Vagina (tissue), 2 donors: ENCODE results near the gene LRRC27. TPM values are rescaled to one million over a fixed set of nuclear protein-coding genes. Genes with fewer than 3 reads are reported as not detected.
"Not testable (repeated sequence)": the region's sequence is repeated elsewhere in the genome, so short reads cannot be mapped to it uniquely, and the experiment has no call there.

Experiments used
- DNase-seq, 2 donors: peaks; one replicate each; pipeline ENCODE4 v3.0.0-alpha.2; 2017; ENCODE audit errors: extremely low spot score in 2 of 2
- H3K27ac ChIP-seq: fragments of 200-600 bp; sonication (generic); one replicate; pipeline ENCODE4 v1.5.1; 2019
- H3K27me3 ChIP-seq: fragments of 200-600 bp; sonication (generic); one replicate; pipeline ENCODE4 v1.5.1; 2019
- H3K36me3 ChIP-seq, 2 donors: fragments of 200-600 bp; sonication (generic); one replicate each; pipeline ENCODE4 v1.5.1; 2017 to 2019
- H3K4me1 ChIP-seq: fragments of 200-600 bp; sonication (generic); one replicate; pipeline ENCODE4 v1.5.1; 2019
- H3K4me3 ChIP-seq, 2 donors: fragments of 200-600 bp; sonication (generic); 1 replicate in 1 of 2; 2 replicates in 1 of 2; pipeline ENCODE4 v1.5.1; 2016 to 2019
- H3K9me3 ChIP-seq: fragments of 200-600 bp; sonication (generic); one replicate; pipeline ENCODE4 v1.5.1; 2019
- POLR2A ChIP-seq, 2 donors: fragments of 450-650 bp; IDR thresholded peaks; one replicate each; pipeline ENCODE4 v1.6.1; 2017; ENCODE audit warnings: antibody characterized with exemption in 2 of 2, mild to moderate bottlenecking in 2 of 2, moderate library complexity in 2 of 2
- POLR2AphosphoS5 ChIP-seq, 2 donors: sonication (generic); formaldehyde crosslinking; IDR thresholded peaks; one replicate each; pipeline ENCODE4 v1.9.0; 2017; ENCODE audit warnings: antibody characterized with exemption in 2 of 2, mild to moderate bottlenecking in 2 of 2, low read depth in 1 of 2; ENCODE audit not compliant: insufficient read depth in 1 of 2
- intact Hi-C: fragments of 100-400 bp; cut with DNase I; formaldehyde crosslinking; loops from one replicate; pipeline ENCODE4 v1.15.1; 2023
- total RNA-seq: library from RNA; depleted of rRNA; stranded (reverse); fragments of >200 nt; gene quantifications from one replicate; pipeline ENCODE4 v1.2.3, GENCODE V29; 2016
- TF ChIP-seq, protein P1 (sequence below), 3 experiments: fragments of 450-650 bp in 2 of 3; fragments of 200-600 bp in 1 of 3; sonication (generic) in 1 of 3; IDR thresholded peaks; one replicate each; pipeline ENCODE4 v1.5.1; 2017 to 2019; ENCODE audit warnings: antibody characterized with exemption in 3 of 3, mild to moderate bottlenecking in 2 of 3, moderate library complexity in 2 of 3

LRRC27 gene
- total RNA-seq, 1 donor from 2014 or later = 4.9 TPM

- no peak overlapping the region for H3K4me3 ChIP-seq
- DNase-seq = no peak
- H3K4me1 ChIP-seq = no peaks in the 10 kb centered on the region
- H3K27ac ChIP-seq = no peak overlapping the region
- intact Hi-C loops = no loop called here
- no peaks in the 10 kb centered on the region for H3K27me3 ChIP-seq
- TF ChIP-seq POLR2A (IDR thresholded peaks at IDR 0.05) (no peak), POLR2AphosphoS5 (IDR thresholded peaks at IDR 0.05; ENCODE audit: insufficient read depth in 1 of 2, low read depth in 1 of 2) (no peak)
- TF ChIP-seq, protein P1, sequence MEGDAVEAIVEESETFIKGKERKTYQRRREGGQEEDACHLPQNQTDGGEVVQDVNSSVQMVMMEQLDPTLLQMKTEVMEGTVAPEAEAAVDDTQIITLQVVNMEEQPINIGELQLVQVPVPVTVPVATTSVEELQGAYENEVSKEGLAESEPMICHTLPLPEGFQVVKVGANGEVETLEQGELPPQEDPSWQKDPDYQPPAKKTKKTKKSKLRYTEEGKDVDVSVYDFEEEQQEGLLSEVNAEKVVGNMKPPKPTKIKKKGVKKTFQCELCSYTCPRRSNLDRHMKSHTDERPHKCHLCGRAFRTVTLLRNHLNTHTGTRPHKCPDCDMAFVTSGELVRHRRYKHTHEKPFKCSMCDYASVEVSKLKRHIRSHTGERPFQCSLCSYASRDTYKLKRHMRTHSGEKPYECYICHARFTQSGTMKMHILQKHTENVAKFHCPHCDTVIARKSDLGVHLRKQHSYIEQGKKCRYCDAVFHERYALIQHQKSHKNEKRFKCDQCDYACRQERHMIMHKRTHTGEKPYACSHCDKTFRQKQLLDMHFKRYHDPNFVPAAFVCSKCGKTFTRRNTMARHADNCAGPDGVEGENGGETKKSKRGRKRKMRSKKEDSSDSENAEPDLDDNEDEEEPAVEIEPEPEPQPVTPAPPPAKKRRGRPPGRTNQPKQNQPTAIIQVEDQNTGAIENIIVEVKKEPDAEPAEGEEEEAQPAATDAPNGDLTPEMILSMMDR (IDR thresholded peaks at IDR 0.05) = no peak
- no peaks in the 10 kb centered on the region for H3K36me3 ChIP-seq
- H3K9me3 ChIP-seq = no peaks in the 10 kb centered on the region
Observed at GRCh38 chr10:132383751-132384196, 51.8 kb downstream of the LRRC27 start.

GRCh38 chr10:132384618-132385388, 52.8 kb downstream of the LRRC27 start:
- Histone ChIP-seq H3K27ac (no peak overlapping the region), H3K27me3 (no peaks in the 10 kb centered on the region), H3K4me3 (no peak overlapping the region), H3K9me3 (no peaks in the 10 kb centered on the region), H3K36me3 (no peaks in the 10 kb centered on the region), H3K4me1 (no peaks in the 10 kb centered on the region)
- DNase-seq = no peak
- intact Hi-C loops = no loop called here
- TF ChIP-seq POLR2AphosphoS5 (IDR thresholded peaks at IDR 0.05; ENCODE audit: insufficient read depth in 1 of 2, low read depth in 1 of 2) (no peak), POLR2A (IDR thresholded peaks at IDR 0.05) (no peak)
- TF ChIP-seq, protein P1 (IDR thresholded peaks at IDR 0.05) = no peak

GRCh38 chr10:132385389-132385667, 53.3 kb downstream of the LRRC27 start:
- H3K9me3 ChIP-seq = no peaks in the 10 kb centered on the region
- no peak for DNase-seq
- H3K4me1 ChIP-seq = no peaks in the 10 kb centered on the region
- H3K4me3 ChIP-seq = no peak overlapping the region
- intact Hi-C loops = no loop called here
- H3K36me3 ChIP-seq = no peaks in the 10 kb centered on the region
- no peaks in the 10 kb centered on the region for H3K27me3 ChIP-seq
- H3K27ac ChIP-seq = no peak overlapping the region
- no peak for TF ChIP-seq POLR2A (IDR thresholded peaks at IDR 0.05)
- TF ChIP-seq POLR2AphosphoS5 (IDR thresholded peaks at IDR 0.05; ENCODE audit: insufficient read depth in 1 of 2, low read depth in 1 of 2) = no peak
- TF ChIP-seq, protein P1 (IDR thresholded peaks at IDR 0.05) = no peak

DNA sequence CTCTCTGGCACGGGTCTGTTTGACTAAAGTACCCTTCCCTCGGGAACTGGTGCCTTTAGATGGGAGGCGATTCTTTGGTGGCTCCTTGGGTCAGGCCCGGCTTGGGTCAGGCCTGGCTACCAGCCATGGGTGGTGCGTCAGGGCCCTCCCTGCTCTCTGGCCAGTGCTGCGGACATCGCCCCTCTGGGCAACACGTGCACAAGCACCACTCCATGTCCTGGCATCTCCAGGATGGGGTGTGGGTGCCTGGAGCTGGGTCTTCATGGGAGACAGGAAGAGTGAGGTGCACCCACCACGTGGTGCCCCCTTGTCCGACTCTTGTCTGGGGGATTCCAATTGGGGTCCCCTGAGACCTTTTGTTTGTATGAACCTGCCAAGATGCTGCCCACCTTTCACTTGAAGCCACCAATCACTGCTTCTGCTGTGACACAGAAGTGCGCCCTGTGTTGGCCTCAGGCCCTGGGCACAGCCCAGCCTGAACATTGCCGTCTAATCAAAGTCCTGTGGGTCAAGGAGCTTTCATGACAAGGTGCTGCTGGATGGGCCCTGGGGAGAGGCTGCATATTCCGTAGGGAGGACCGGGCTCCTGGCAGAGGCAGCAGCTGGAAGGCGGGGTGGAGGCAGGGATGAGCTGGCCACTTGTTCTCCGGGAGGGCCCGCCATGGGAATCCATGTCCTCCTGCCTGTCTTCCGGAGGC, 53.9 kb downstream of the LRRC27 start:
- Histone ChIP-seq H3K9me3 (no peaks in the 10 kb centered on the region), H3K4me1 (no peaks in the 10 kb centered on the region), H3K36me3 (no peaks in the 10 kb centered on the region), H3K27me3 (no peaks in the 10 kb centered on the region), H3K4me3 (no peak overlapping the region), H3K27ac (no peak overlapping the region)
- DNase-seq = no peak
- intact Hi-C loops = loop anchor here (2.0 kb wide), 1 partner anchor 67 kb away; no protein-coding TSS in a partner anchor
- TF ChIP-seq, protein P1 (IDR thresholded peaks at IDR 0.05) = no peak
- TF ChIP-seq POLR2A (IDR thresholded peaks at IDR 0.05) (no peak), POLR2AphosphoS5 (IDR thresholded peaks at IDR 0.05; ENCODE audit: insufficient read depth in 1 of 2, low read depth in 1 of 2) (no peak)

DNA sequence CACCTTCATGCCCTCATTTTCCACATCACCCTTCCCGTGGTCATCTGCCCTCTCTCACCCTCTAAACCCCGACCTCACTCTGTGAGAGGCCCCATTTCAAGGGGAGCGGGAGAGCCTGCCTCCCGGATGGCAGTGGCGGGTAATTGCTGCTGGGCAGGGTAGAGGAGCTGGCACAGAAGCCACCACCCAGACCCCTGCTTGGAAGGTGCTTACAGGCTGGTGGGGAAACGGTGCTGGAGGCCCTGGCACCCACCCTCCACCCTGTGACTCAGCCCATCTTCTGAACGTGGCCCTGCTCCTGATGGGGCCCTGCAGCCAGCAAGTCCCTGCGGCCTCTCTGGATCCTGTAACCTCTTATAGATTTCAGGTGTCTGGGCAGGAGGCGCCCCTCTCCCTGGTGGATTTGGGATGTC, 54.4 kb downstream of the LRRC27 start:
- TF ChIP-seq POLR2AphosphoS5 (IDR thresholded peaks at IDR 0.05; ENCODE audit: insufficient read depth in 1 of 2, low read depth in 1 of 2) (no peak), POLR2A (IDR thresholded peaks at IDR 0.05) (no peak)
- TF ChIP-seq, protein P1 (IDR thresholded peaks at IDR 0.05) = no peak
- Histone ChIP-seq H3K4me3 (no peak overlapping the region), H3K36me3 (no peaks in the 10 kb centered on the region), H3K27ac (no peak overlapping the region), H3K9me3 (no peaks in the 10 kb centered on the region), H3K4me1 (no peaks in the 10 kb centered on the region), H3K27me3 (no peaks in the 10 kb centered on the region)
- no peak for DNase-seq
- intact Hi-C loops = loop anchor here (2.0 kb wide), 1 partner anchor 66 kb away; no protein-coding TSS in a partner anchor

DNA sequence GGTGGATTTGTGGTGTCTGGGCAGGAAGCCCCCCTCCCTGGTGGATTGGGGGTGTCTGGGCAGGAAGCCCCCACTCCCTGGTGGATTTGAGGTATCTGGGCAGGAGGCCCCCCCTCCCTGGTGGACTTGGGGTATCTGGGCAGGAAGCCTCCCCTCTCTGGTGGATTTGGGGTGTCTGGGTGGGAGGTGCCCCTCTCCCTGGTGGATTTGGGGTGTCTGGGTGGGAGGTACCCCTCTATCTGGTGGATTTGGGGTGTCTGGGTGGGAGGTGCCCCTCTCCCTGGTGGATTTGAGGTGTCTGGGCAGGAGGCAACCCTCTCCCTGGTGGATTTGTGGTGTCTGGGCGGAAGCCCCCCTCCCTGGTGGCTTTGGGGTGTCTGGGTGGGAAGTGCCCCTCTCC, 54.9 kb downstream of the LRRC27 start:
- not testable (repeated sequence) for H3K4me1 ChIP-seq, H3K27me3 ChIP-seq, H3K27ac ChIP-seq, H3K36me3 ChIP-seq, H3K9me3 ChIP-seq, DNase-seq, H3K4me3 ChIP-seq
- intact Hi-C loops = loop anchor here (2.0 kb wide), 1 partner anchor 66 kb away; no protein-coding TSS in a partner anchor
